Activated CD8-positive, alpha-beta T cell treated with anti-CD3 and anti-CD28 coated beads for 36 hours (primary cell): Measurements from ENCODE around the gene ALG12. TPM values are rescaled to one million over a fixed set of nuclear protein-coding genes. Genes with fewer than 3 reads are reported as not detected.

Experiments used
- ATAC-seq: fragments of 200-7000 bp; cut with Tn5 transposase; one replicate; pipeline ENCODE4 v1.10.0; 2021; ENCODE audit warnings: mild to moderate bottlenecking, moderate library complexity
- CTCF ChIA-PET: fragments of 350-600 bp; sonication (Branson Sonifier 250); formaldehyde crosslinking; loops from one replicate; lab custom pipeline; 2021; ENCODE audit warnings: antibody characterized with exemption; lab: Charles Lee
- POLR2A ChIA-PET: fragments of 350-600 bp; sonication (Branson Sonifier 250); formaldehyde crosslinking; loops from one replicate; lab custom pipeline; 2021; ENCODE audit warnings: antibody characterized with exemption; lab: Charles Lee
- DNase-seq: peaks from one replicate; pipeline ENCODE4 v3.0.0-alpha.2; 2020
- H3K27ac Mint-ChIP-seq: one replicate; pipeline ENCODE4 v1.8.0; 2021; ENCODE audit warnings: mild to moderate bottlenecking, mixed read lengths
- H3K27me3 Mint-ChIP-seq: one replicate; pipeline ENCODE4 v1.8.0; 2021; ENCODE audit warnings: mixed read lengths
- H3K36me3 Mint-ChIP-seq: one replicate; pipeline ENCODE4 v1.8.0; 2021; ENCODE audit warnings: low read depth, mixed read lengths
- H3K4me1 Mint-ChIP-seq: one replicate; pipeline ENCODE4 v1.8.0; 2021; ENCODE audit warnings: low read depth, mixed read lengths
- H3K4me3 Mint-ChIP-seq: one replicate; pipeline ENCODE4 v1.8.0; 2021; ENCODE audit warnings: mild to moderate bottlenecking, moderate library complexity, mixed read lengths
- H3K9me3 Mint-ChIP-seq: one replicate; pipeline ENCODE4 v1.8.0; 2021; ENCODE audit warnings: mixed read lengths
- intact Hi-C: fragments of 100-400 bp; cut with micrococcal nuclease; formaldehyde crosslinking; loops from one replicate; pipeline ENCODE4 v1.10.0; 2022
- total RNA-seq, 2 experiments: library from RNA; stranded (reverse); gene quantifications; one replicate each; pipeline ENCODE4 v1.2.3, GENCODE V29; 2021
- TF ChIP-seq, protein P1 (sequence below): fragments of 200-600 bp; IDR thresholded peaks from one replicate; pipeline ENCODE4 v1.8.0; 2022; ENCODE audit warnings: antibody characterized with exemption, mild to moderate bottlenecking

The ALG12 gene
- total RNA-seq, 2 experiments from 2014 or later = 10.7 to 12.0 TPM

DNA sequence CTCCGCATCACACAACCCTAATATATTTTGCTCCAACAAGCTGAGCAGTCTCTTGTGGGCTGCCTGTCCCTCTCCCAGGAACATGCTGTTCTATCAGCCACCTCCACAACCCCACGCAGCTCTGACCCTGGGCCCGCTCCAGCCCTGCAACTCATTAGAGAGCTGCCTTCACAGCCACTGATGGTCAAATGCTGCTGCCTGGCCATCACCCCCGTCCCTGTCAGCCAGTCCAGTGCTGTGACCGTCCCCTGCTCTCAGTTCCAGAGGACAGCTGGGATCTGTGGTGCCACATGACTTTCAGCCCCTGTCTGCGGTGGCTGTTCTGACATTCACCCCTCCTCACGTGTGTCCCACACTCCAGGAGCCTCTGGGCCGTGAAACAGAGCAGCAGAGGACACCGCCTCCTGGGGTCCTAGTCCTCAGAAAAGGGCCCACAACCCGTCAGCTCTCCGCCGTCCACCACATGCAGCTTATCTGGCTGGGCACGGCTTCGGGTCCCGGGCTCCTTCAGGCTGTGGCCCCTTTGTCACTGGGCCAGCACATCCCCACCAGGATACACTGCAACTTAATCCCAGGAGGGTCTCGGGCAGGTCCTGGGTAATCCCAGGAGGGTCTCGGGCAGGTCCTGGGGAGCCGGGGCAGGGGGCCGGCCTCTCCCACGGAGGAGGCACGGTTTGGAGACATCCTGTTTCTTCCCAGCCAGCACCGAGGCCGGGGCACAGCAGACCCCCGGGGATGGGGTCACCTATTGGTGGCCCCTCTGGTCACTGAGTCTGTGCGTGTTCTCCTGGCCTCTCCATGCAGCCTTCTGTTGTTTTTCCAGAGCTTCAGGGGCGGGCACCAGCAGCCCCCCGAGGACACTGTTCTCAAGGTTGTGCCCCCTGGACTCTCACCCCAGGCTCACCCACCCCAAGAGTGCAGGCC is 15.3 kb upstream of the ALG12 start:
- CTCF ChIA-PET = interaction anchor here (1.3 to 1.6 kb wide), 3 partner anchors 50 to 97 kb away, joined by 3 to 11 read pairs (median 3); no protein-coding TSS in a partner anchor
- no peak for ATAC-seq
- Mint-ChIP-seq H3K4me1 (peaks cover 37% of the 10 kb centered on the region), H3K4me3 (peak overlapping the region; percentile 59), H3K9me3 (no peaks in the 10 kb centered on the region), H3K27me3 (no peaks in the 10 kb centered on the region), H3K36me3 (no peaks in the 10 kb centered on the region), H3K27ac (peak overlapping the region; percentile 75)
- POLR2A ChIA-PET = interaction anchor here (0.7 to 1.7 kb wide), 7 partner anchors 13 to 97 kb away, joined by 3 to 9 read pairs (median 4); no protein-coding TSS in a partner anchor
- TF ChIP-seq, protein P1, sequence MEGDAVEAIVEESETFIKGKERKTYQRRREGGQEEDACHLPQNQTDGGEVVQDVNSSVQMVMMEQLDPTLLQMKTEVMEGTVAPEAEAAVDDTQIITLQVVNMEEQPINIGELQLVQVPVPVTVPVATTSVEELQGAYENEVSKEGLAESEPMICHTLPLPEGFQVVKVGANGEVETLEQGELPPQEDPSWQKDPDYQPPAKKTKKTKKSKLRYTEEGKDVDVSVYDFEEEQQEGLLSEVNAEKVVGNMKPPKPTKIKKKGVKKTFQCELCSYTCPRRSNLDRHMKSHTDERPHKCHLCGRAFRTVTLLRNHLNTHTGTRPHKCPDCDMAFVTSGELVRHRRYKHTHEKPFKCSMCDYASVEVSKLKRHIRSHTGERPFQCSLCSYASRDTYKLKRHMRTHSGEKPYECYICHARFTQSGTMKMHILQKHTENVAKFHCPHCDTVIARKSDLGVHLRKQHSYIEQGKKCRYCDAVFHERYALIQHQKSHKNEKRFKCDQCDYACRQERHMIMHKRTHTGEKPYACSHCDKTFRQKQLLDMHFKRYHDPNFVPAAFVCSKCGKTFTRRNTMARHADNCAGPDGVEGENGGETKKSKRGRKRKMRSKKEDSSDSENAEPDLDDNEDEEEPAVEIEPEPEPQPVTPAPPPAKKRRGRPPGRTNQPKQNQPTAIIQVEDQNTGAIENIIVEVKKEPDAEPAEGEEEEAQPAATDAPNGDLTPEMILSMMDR = no peak
- DNase-seq = no peak
- intact Hi-C loops = loop anchor here (5.0 kb wide), 2 partner anchors 34 to 84 kb away; no protein-coding TSS in a partner anchor

DNA sequence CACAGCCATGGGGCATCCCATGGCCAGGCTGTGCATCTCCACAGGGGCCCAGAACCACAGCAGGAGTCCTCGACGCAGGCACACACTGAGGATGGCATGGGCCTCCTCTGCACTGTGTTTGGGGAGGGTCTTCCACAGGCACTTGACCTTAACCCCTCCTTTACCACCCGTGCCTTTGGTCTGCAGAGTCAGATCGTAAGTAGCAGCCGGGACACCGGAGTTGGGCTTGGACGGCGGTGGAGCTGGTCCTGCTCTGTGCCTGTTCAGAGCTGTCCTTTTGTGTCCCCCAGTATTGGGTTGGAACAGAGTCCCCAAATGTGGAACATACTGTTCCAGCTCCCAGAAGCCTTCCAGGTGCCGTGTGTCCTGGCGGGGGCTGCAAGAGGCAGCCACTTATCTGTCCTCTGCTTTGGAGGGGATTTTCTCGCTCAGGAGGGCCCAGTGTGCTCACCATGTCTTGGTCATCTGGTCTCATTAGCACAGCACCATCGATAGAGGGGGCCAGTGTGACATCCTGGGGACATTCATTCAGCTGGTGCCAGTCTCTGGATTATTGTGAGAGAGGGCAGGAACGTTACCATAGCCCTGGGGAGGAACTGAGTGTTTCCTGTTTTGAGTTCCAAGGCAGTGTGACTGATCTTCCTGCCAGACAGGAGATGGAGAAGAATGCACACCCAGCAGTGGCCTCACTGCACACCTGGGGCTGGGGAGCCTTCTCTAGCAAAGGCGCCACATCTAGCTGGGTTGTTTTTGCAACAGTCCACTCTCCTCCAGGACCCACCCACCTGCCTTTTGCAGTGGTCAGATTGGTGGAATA is 12.6 kb upstream of the ALG12 start:
- H3K27me3 Mint-ChIP-seq = no peaks in the 10 kb centered on the region
- TF ChIP-seq, protein P1 = peak; percentile 51
- CTCF ChIA-PET = interaction anchor here (0.7 to 2.9 kb wide), 17 partner anchors 8 to 163 kb away, joined by 3 to 43 read pairs (median 7); partner anchors contain the start of genes MLC1 and PIM3
- H3K36me3 Mint-ChIP-seq = peaks cover 11% of the 10 kb centered on the region
- POLR2A ChIA-PET = interaction anchor here (0.6 to 1.1 kb wide), 3 partner anchors 29 to 97 kb away, joined by 3 to 5 read pairs (median 3); partner anchors contain the start of gene PIM3
- DNase-seq = peak; percentile 76
- no peaks in the 10 kb centered on the region for H3K9me3 Mint-ChIP-seq
- intact Hi-C loops = loop anchor here (1.0 to 5.0 kb wide), 3 partner anchors 36 to 99 kb away; no protein-coding TSS in a partner anchor
- peak; percentile 32 for ATAC-seq
- no peak overlapping the region for H3K4me3 Mint-ChIP-seq
- peak overlapping the region; percentile 27 for H3K27ac Mint-ChIP-seq
- H3K4me1 Mint-ChIP-seq = peaks cover 37% of the 10 kb centered on the region

DNA sequence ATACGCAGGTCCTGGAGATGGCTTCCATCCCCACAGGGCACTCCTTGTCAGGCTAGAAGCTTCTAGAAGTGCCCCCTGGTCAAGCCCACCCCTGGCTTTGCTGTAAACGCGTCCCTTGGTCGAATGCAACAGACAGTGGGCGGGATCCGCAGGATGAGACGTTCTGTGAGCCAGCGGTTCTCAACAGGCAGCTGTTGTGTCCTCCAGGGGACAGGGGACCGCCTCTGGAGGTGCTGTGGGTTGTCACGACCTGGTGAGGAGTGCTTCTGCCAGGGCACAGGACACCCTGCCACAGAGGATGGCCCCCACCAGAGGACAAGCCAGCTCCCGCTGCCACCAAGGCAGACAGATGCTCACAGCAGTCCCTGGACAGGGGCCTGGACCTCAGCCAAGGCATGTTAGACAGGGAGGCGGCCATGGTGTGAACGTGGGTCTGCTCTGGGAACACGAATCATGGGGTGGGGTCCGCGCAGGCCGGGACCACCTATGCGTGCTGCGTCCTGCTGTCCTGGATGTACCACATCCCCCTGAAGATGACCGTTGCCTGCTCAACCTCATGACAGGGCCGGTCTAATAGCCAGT is 11.8 kb upstream of the ALG12 start:
- POLR2A ChIA-PET = interaction anchor here (1.1 kb wide), 1 partner anchor 98 kb away, joined by 3 read pairs; no protein-coding TSS in a partner anchor
- no peak overlapping the region for H3K4me3 Mint-ChIP-seq
- H3K9me3 Mint-ChIP-seq = no peaks in the 10 kb centered on the region
- no peak overlapping the region for H3K27ac Mint-ChIP-seq
- H3K27me3 Mint-ChIP-seq = no peaks in the 10 kb centered on the region
- H3K36me3 Mint-ChIP-seq = peaks cover 18% of the 10 kb centered on the region
- CTCF ChIA-PET = interaction anchor here (0.6 to 2.9 kb wide), 15 partner anchors 8 to 162 kb away, joined by 3 to 43 read pairs (median 7); partner anchors contain the start of genes MLC1 and PIM3
- intact Hi-C loops = loop anchor here (5.0 to 10.0 kb wide), 3 partner anchors 37 to 165 kb away; no protein-coding TSS in a partner anchor
- peaks cover 44% of the 10 kb centered on the region for H3K4me1 Mint-ChIP-seq
- DNase-seq = no peak
- TF ChIP-seq, protein P1 = no peak
- ATAC-seq = no peak

DNA sequence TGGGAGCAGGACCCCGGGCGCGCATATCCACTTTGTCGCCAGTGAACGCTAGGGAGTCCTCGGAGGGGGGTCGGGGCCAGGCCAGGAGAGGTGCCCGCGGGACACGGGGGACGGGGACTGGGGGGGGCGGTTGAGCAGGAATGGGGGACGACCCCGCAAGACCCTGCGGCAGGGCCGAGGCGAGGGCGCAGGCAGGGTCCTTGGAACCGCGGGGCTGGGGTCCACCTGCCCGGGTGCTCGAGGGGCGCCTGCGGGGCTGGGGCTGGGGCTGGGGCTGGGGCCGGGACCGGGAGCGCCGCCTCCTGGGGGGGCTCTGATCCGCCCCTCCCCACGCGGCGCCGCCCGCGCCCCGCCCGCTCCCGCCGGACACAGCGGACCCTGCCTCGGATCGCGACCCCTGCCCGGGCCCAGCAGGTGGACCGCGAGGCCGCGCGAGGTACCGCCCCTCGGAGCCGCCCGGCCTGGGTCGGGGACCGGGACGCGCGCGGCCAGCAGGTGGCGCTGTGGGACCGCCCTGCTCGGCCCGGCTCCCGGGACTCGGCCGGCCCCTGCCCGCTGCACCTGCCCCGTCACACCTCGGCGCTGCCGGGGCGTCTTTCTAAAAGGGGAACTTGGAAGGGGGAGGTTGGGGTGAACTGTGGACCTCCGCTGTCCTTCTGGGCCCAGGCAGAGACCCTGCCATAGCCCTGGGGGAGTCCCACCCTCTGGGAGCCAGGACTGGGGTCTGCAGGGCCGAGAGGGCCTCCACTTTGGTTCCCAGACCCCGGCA is 11.2 kb upstream of the ALG12 start:
- ATAC-seq = peak; percentile 63
- ChIA-PET POLR2A (no interaction called here), CTCF (interaction anchor here (0.6 to 2.9 kb wide), 8 partner anchors 32 to 156 kb away, joined by 3 to 43 read pairs (median 8); partner anchors contain the start of genes MLC1 and PIM3)
- TF ChIP-seq, protein P1 = peak; percentile 83
- DNase-seq = peak; percentile 78
- Mint-ChIP-seq H3K27ac (no peak overlapping the region), H3K27me3 (no peaks in the 10 kb centered on the region), H3K36me3 (peaks cover 19% of the 10 kb centered on the region), H3K4me1 (peaks cover 48% of the 10 kb centered on the region), H3K9me3 (no peaks in the 10 kb centered on the region), H3K4me3 (no peak overlapping the region)
- intact Hi-C loops = loop anchor here (10.0 kb wide), 1 partner anchor 165 kb away; no protein-coding TSS in a partner anchor
